Renal pelvis (tissue), 4 donors: ENCODE measurements around the gene HECTD1. TPM values are rescaled to one million over a fixed set of nuclear protein-coding genes. Genes with fewer than 3 reads are reported as not detected.
"Not testable (repeated sequence)": the region's sequence is repeated elsewhere in the genome, so short reads cannot be mapped to it uniquely, and the experiment has no call there.

ENCODE experiments used
- DNase-seq: peaks from one replicate; pipeline ENCODE4 v3.0.0-alpha.2; 2013
- polyA plus RNA-seq, 3 donors: library from polyadenylated mRNA; unstranded; fragments of 120-200 nt; gene quantifications; one replicate each; pipeline ENCODE4 v1.2.1, GENCODE V29; 2013; ENCODE audit not compliant: insufficient read length in 3 of 3

Gene HECTD1
- polyA plus RNA-seq, 3 donors, result 156 to 185 (median 169) TPM

GRCh38 chr14:31095817-31096216 is 111.8 kb downstream of the HECTD1 start:
- DNase-seq, result not testable (repeated sequence)

GRCh38 chr14:31093884-31094839 is 113.4 kb downstream of the HECTD1 start:
- DNase-seq, result not testable (repeated sequence)

GRCh38 chr14:31092160-31092708 is 115.4 kb downstream of the HECTD1 start:
- no peak for DNase-seq

GRCh38 chr14:31090883-31091764 is 116.5 kb downstream of the HECTD1 start:
- no peak for DNase-seq

- DNase-seq, result not testable (repeated sequence)
Observed at GRCh38 chr14:31086466-31086865, 121.1 kb downstream of the HECTD1 start.

- no peak for DNase-seq
Observed at GRCh38 chr14:31085027-31085426, 122.6 kb downstream of the HECTD1 start.

GRCh38 chr14:31084385-31084784 is 123.2 kb downstream of the HECTD1 start:
- DNase-seq, result no peak

- no peak for DNase-seq
Observed at GRCh38 chr14:31083781-31084180, 123.8 kb downstream of the HECTD1 start.

GRCh38 chr14:31080484-31080883 is 127.1 kb downstream of the HECTD1 start:
- no peak for DNase-seq

- DNase-seq, result no peak
Observed at GRCh38 chr14:31080056-31080455, 127.5 kb downstream of the HECTD1 start.

GRCh38 chr14:31078766-31079165 is 128.8 kb downstream of the HECTD1 start:
- DNase-seq, result no peak

- no peak for DNase-seq
Observed at GRCh38 chr14:31075144-31075543, 132.4 kb downstream of the HECTD1 start.

- no peak for DNase-seq
Observed at GRCh38 chr14:31071151-31071550, 136.4 kb downstream of the HECTD1 start.

GRCh38 chr14:31070431-31070830 is 137.2 kb downstream of the HECTD1 start:
- no peak for DNase-seq

GRCh38 chr14:31069343-31069742 is 138.2 kb downstream of the HECTD1 start:
- DNase-seq, result no peak

- no peak for DNase-seq
Observed at GRCh38 chr14:31068235-31068634, 139.4 kb downstream of the HECTD1 start.

GRCh38 chr14:31062908-31063307 is 144.7 kb downstream of the HECTD1 start:
- not testable (repeated sequence) for DNase-seq

- DNase-seq, result no peak
Observed at GRCh38 chr14:31060253-31060875, 147.2 kb downstream of the HECTD1 start.

GRCh38 chr14:31059152-31059924 is 148.3 kb downstream of the HECTD1 start:
- peak; percentile 17 for DNase-seq

GRCh38 chr14:31057701-31058364 is 149.8 kb downstream of the HECTD1 start:
- no peak for DNase-seq
